ENCODE measurements around the gene SETD2.

SETD2 gene

GRCh38 chr3:46979958-46980497 is 183.9 kb downstream of the SETD2 start:
- DNase-seq, result peak; percentile 29 to 71 (median 41)

GRCh38 chr3:46978985-46979944 is 184.6 kb downstream of the SETD2 start, which contains the start of gene NBEAL2:
NBEAL2 (plus strand) TSS chr3:46979666; CDS start chr3:46979862, 196 bp downstream.
- DNase-seq, result peak; percentile 98

- no peak for DNase-seq
Observed at GRCh38 chr3:46978381-46978780, 185.5 kb downstream of the SETD2 start.

- DNase-seq, result no peak
Observed at GRCh38 chr3:46977811-46978195, 186.1 kb downstream of the SETD2 start.

- peak; percentile 96 to 99 (median 98) for DNase-seq
Observed at GRCh38 chr3:46976326-46977190, 187.4 kb downstream of the SETD2 start, which contains the start of gene CCDC12. CCDC12 (minus strand) TSS chr3:46976745; CDS start chr3:46976732, 13 bp downstream.

GRCh38 chr3:46974421-46975171 is 189.3 kb downstream of the SETD2 start:
- DNase-seq, result peak; percentile 49 to 58 (median 55)

GRCh38 chr3:46972396-46972795 is 191.5 kb downstream of the SETD2 start:
- no peak for DNase-seq

- peak in 2 of 3 donors; percentile 36 to 39 for DNase-seq
Observed at GRCh38 chr3:46971742-46972141, 192.2 kb downstream of the SETD2 start.

- no peak for DNase-seq
Observed at GRCh38 chr3:46971151-46971550, 192.8 kb downstream of the SETD2 start.

GRCh38 chr3:46970391-46971091 is 193.4 kb downstream of the SETD2 start:
- DNase-seq, result no peak

GRCh38 chr3:46968783-46969428 is 195.0 kb downstream of the SETD2 start:
- no peak for DNase-seq

- no peak for DNase-seq
Observed at GRCh38 chr3:46966811-46967210, 197.1 kb downstream of the SETD2 start.

Data from suppressor macrophage treated with lipopolysaccharide for 1 hour (primary cell).